GM12865 (cell line): Measurements from ENCODE around the gene ZBTB7B.

Experiments used
- DNase-seq: peaks from one replicate; pipeline ENCODE4 v3.0.0; 2010; ENCODE audit warnings: low read depth
- H3K4me3 ChIP-seq: 2 replicates; pipeline ENCODE4 v1.5.1; 2011; ENCODE audit warnings: mild to moderate bottlenecking, low read depth, low read length, control low read depth
- CTCF ChIP-seq: IDR thresholded peaks from 2 replicates; pipeline ENCODE4 v1.5.1; 2011; ENCODE audit warnings: low read length, control low read depth, low read depth, inconsistent platforms; ENCODE audit not compliant: insufficient read depth; ENCODE audit errors: missing control alignments

Gene ZBTB7B

DNA sequence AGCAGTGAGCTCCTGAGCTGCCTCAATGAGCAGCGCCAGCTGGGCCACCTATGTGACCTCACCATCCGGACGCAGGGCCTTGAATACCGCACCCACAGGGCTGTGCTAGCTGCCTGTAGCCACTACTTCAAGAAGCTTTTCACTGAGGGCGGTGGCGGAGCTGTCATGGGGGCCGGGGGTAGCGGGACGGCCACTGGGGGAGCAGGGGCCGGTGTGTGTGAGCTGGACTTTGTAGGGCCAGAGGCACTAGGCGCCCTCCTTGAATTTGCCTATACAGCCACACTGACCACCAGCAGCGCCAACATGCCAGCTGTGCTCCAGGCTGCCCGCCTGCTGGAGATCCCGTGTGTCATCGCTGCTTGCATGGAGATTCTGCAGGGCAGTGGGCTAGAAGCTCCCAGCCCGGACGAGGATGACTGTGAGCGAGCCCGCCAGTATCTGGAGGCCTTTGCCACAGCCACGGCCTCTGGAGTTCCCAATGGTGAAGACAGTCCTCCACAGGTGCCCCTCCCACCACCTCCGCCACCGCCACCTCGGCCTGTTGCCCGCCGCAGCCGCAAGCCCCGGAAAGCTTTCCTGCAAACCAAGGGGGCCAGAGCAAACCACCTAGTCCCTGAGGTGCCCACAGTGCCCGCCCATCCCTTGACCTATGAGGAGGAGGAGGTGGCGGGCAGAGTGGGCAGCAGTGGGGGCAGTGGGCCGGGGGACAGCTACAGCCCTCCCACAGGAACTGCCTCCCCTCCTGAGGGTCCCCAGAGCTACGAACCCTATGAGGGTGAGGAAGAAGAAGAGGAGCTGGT is 12.3 kb downstream of the ZBTB7B start:
- H3K4me3 ChIP-seq = no peak overlapping the region
- no peak for DNase-seq
- TF ChIP-seq CTCF = no peak

DNA sequence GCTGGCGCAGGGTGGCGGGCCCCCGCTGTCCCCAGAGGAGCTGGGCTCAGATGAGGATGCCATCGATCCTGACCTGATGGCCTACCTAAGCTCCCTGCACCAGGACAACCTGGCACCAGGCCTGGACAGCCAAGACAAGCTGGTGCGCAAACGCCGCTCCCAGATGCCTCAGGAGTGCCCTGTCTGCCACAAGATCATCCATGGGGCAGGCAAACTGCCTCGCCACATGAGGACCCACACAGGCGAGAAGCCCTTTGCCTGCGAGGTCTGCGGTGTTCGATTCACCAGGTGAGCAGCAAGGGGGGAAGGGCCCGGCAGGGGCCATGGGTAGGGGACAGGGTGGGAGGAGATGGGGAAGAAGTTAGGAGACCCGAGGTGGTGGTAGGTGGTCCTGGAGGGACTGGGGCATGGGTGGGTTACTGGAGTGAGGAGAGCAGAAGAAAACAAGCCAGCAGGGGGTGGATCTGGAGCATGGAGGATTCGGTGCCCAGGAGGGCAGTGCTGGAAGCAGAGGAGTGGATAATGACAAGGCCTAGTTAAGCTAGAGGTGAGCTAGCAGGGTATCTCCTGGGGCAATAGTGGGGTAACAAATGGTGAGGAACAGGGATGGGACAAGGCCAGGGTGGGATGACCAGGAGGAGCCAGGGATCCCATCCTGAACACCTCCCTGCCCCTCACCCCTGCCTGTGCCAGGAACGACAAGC is 13.1 kb downstream of the ZBTB7B start:
- no peak overlapping the region for H3K4me3 ChIP-seq
- DNase-seq = no peak
- no peak for TF ChIP-seq CTCF

DNA sequence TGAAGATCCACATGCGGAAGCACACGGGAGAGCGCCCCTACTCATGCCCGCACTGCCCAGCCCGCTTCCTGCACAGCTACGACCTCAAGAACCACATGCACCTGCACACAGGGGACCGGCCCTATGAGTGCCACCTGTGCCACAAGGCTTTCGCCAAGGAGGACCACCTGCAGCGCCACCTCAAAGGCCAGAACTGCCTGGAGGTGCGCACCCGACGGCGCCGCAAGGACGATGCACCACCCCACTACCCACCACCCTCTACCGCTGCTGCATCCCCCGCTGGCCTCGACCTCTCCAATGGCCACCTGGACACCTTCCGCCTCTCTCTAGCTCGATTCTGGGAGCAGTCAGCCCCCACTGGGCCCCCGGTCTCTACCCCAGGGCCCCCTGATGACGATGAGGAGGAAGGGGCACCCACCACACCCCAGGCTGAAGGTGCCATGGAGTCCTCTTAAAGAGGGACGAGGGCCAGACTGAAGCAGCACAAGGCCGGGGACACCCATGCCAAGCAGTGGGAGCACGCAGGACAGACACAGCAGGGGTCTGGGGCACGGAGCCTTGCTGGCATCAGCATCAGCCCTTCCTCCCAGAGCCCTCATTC is 13.7 kb downstream of the ZBTB7B start:
- H3K4me3 ChIP-seq = no peak overlapping the region
- no peak for TF ChIP-seq CTCF
- DNase-seq = no peak

- peak overlapping the region; percentile 38 for H3K4me3 ChIP-seq
- peak; percentile 100 for TF ChIP-seq CTCF
- DNase-seq = peak; percentile 90
Observed at GRCh38 chr1:155017041-155017945, 14.7 kb downstream of the ZBTB7B start.

GRCh38 chr1:155017946-155018316 is 15.3 kb downstream of the ZBTB7B start:
- H3K4me3 ChIP-seq = peak overlapping the region; percentile 36
- no peak for DNase-seq
- no peak for TF ChIP-seq CTCF

GRCh38 chr1:155018617-155019348 is 16.2 kb downstream of the ZBTB7B start:
- DNase-seq = no peak
- H3K4me3 ChIP-seq = no peak overlapping the region
- TF ChIP-seq CTCF = no peak
